IMR-90 (cell line): ENCODE measurements around the gene HIVEP3. TPM values are rescaled to one million over a fixed set of nuclear protein-coding genes. Genes with fewer than 3 reads are reported as not detected.

Experiments
- CTCF ChIP-seq: conservative IDR thresholded peaks from 2 replicates; pipeline ENCODE4 v1.5.1; 2012; ENCODE audit warnings: mild to moderate bottlenecking, low read depth, low read length, improper control_type of control experiment
- polyA plus RNA-seq, 3 experiments: library from polyadenylated mRNA; depleted of rRNA; stranded (reverse); fragments of >200 nt; gene quantifications; 2 replicates each; pipeline ENCODE4 v1.2.3, GENCODE V29; 2012; ENCODE audit warnings: low replicate concordance in 1 of 3
- total RNA-seq: library from RNA; depleted of rRNA; stranded (reverse); fragments of >200 nt; gene quantifications from 2 replicates; pipeline ENCODE4 v1.2.3, GENCODE V29; 2012

The HIVEP3 gene
- total and polyA plus RNA-seq, 2 of the 4 experiments (the other 2 are of a cell fraction) = 1.4 to 4.0 TPM

GRCh38 chr1:41494351-41495209 lies 424.1 kb downstream of the HIVEP3 start (continued):
- no peak for TF ChIP-seq CTCF
